HG02610 (cell line): ENCODE data around the gene JADE3.

Experiments used
- ATAC-seq: cut with Tn5 transposase; IDR thresholded peaks from one replicate; pipeline ENCODE4 v1.9.1; 2021; ENCODE audit warnings: mild to moderate bottlenecking, moderate library complexity; ENCODE audit not compliant: unreplicated experiment

The JADE3 gene

GRCh38 chrX:46992070-46992469 is 79.8 kb downstream of the JADE3 start:
- ATAC-seq: no peak

DNA sequence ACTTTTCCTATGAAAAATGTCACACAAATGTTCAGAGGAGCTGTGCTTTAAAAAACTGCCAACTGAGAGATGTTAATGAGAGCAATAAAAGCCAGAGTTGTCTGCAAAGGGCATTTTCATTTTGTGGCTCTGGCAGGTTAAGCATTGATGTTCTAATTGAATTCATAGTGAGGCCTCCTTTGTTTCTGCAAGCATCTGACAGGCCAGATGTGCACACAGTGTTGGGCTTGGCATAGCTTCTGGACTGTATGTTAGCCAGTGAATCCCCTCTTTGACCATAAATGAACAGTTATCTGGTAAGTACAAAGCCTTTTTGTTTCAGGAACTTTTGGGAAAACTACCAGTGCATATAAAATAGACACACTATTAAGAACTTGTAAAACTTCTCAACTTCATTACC is 81.9 kb downstream of the JADE3 start:
- ATAC-seq: no peak

DNA sequence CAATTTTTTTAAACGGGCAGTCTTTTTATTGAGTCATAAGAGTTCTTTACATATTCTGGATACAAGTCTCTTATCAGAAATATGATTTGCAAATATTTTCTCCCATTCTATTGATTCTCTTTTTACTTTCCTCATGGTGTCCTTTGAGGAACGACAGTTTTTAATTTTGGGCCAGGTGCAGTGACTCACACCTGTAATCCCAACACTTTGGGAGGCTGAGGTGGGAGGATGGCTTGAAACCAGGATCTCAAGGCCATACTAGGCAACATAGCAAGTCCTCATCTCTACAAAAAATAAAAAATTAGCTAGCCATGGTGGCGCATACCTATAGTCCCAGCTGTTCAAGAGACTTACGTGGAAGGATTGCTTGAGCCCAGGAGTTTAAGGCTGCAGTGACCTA is 99.9 kb downstream of the JADE3 start:
- no peak for ATAC-seq

GRCh38 chrX:47026198-47026597 is 114.0 kb downstream of the JADE3 start:
- ATAC-seq: no peak

- ATAC-seq: no peak
These were observed 118.1 kb downstream of the JADE3 start for GRCh38 chrX:47030339-47030738.

- no peak for ATAC-seq
These were observed 135.8 kb downstream of the JADE3 start for GRCh38 chrX:47047989-47048388.

GRCh38 chrX:47059142-47059874 is 147.1 kb downstream of the JADE3 start:
- no peak for ATAC-seq

DNA sequence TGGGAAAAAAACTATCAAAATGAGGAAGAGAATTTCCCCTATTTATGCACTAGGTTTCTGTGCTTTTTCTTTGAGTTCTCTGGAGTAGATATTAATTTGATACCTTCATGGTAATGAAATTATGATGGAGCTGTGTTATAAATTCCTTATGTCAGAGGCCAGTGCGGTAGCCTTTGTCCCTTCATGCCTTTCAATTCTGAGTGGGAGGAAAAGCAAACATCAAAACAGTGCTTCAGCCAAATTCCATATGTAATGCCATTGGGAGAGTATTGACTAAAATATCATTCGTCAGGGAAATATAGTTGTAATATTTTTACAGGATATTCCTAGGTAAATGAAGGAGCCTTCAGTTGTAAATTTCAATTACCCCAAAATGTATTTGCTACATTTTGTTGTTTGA is 148.5 kb downstream of the JADE3 start:
- ATAC-seq: no peak

- no peak for ATAC-seq
These were observed 149.2 kb downstream of the JADE3 start for GRCh38 chrX:47061238-47061919.

DNA sequence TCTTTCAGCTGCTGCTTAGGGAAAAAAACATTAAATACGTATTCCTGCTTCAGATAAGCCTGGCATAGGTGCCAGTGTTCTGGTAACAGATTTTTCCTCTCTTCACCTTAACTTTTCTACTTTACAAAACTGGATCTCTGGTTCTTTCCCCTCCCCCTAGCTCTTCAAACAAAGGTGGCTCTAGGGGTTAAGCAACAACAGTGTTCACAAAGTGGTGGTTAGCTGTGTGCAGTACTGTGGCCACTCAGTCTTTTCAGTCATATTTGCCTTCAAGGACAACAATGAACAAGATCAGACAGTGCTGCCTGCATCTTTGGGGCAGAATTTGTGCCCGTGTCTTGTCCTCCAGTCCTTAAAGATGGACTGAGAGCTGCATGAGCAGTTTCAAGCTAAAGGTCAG is 151.0 kb downstream of the JADE3 start:
- no peak for ATAC-seq

- no peak for ATAC-seq
These were observed 156.0 kb downstream of the JADE3 start for GRCh38 chrX:47068214-47068613.

DNA sequence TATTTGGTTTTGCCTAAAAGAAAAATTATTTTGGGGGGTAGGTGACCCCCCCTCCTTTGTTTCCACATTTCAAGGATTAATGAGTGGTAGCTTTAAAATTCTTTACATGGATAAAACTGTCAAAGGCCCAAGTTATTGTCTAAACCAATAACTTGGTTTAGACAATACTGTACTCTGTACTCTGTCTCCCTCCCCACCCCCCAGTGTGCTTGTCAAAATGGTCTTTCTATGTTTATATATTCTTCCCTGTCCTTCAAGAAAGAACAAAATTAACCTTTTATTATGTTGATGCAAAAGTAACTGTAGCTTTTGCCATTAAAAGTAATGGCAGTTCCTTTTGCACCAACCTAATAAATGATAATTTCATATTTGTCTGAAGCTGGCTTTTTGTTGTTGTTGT is 156.5 kb downstream of the JADE3 start:
- ATAC-seq: no peak

GRCh38 chrX:47078129-47079043 is 166.2 kb downstream of the JADE3 start, which contains the start of gene RGN:
Gene RGN (plus strand): TSS chrX:47078443. CDS start chrX:47081145, 2,702 bp downstream.
- no peak for ATAC-seq

- no peak for ATAC-seq
These were observed 168.1 kb downstream of the JADE3 start for GRCh38 chrX:47080215-47080914.

- ATAC-seq: no peak
These were observed 168.7 kb downstream of the JADE3 start for GRCh38 chrX:47080915-47081236.

DNA sequence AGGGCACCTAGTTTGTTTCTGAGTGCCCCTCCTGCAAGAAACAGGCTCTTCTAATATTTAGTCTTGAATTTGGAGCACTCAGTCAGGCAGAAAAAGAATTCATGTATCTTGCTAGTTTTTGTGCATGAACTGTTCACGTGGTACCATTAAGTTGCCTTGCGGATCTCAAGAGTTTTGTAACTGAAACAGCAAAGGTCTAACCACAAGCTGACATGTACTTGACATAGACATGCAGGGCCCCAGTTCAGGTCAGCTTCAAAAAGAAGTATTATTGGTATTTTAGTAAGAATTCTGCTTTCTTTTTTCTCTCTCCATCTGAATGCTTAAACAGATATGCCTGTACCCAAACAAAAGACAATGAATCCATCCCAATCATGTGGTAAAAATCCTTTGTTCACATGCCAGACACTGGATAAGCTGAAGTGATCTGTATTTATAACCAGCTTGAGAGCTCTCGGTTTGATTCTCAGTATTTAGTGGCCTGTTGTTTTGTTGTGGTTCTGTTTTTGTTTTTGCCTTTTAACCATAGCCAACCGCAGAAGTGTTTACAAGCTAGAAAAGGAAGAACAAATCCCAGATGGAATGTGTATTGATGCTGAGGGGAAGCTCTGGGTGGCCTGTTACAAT is 179.0 kb downstream of the JADE3 start:
- ATAC-seq: peak; percentile 72

GRCh38 chrX:47093248-47093647 is 181.0 kb downstream of the JADE3 start:
- ATAC-seq: no peak

DNA sequence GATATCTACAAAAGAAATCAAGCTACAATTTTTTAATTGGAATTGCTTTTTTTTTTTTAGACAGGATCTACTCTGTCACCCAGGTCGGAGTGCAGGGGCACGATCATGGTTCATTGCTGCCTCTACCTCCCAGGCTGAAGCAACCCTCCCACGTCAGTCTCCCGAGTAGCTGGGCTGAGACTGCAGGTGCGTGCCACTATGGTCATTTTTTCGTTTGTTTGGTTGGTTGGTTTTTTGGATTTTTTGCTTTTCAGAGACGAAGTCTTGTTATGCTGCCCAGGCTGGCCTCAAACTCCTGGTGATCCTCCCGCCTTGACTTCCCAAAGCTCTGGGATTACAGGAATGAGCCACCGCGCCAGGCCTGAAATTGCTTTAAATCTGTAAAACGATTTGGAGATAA is 181.6 kb downstream of the JADE3 start:
- no peak for ATAC-seq

DNA sequence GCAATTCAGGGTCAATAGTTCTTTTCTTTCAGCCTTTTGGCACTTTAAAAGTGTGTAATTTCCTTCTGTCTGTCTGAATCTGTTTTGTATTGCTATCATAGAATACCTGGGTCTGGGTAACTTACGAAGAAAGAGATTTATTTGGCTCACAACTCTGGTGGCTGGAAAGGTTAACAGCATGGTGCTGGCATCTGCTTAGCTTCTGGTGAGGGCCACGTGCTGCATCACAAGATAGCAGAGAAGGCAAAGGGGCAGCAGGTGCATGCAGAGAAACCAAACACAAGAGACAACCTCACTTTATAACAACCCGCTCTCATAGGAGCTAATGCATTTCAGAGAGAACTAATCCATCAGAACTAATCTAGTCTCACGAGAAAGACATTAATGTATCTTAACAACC is 184.8 kb downstream of the JADE3 start:
- no peak for ATAC-seq

DNA sequence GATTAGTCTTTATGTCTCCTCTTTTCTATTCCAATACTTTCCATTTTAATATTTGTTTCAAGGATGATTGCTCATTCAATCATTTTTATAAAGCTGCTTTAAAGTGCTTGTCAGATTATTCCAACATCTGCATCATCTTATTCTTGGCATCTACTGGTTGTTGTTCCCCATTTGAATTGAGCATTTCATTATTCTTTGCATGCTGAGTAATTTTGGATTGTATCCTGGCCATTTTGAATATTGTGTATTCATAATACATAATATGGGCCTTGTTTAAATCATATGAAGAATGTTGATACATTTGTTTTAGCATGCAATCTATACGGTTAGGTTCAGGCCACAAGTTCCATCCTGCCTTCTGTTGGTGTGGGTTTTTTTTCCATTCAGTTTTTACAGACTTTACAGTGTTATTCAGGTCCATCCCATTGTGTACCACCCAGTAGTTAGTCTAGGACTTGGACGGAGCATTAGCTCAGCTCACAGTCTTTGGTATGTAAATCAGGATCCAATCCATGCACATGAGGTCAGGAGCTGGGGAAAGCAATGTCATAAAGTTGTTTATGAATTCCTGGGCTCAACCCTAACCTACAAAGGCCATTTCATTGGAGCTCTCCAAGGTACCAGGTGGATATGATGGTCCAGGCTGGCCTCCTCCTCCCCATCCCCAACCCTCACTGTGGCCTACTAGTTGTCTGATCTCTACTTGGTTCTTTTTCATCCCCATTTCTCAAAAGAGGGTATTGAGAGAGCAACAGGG is 186.3 kb downstream of the JADE3 start:
- ATAC-seq: no peak
